H54 (cell line): ENCODE data around the gene RCOR1.
"Not testable (repeated sequence)": the region's sequence is repeated elsewhere in the genome, so short reads cannot be mapped to it uniquely, and the experiment has no call there.

Experiments used
- DNase-seq: peaks from one replicate; pipeline ENCODE4 v3.0.0; 2011; ENCODE audit warnings: low spot score, mixed read lengths; ENCODE audit not compliant: insufficient read length
- FAIRE-seq: peaks from 3 replicates; lab custom pipeline; 2011; peaks lifted over from hg19 to GRCh38; lab: Jason Lieb, UNC
- POLR2A ChIP-seq: IDR thresholded peaks from 2 replicates; pipeline ENCODE4 v1.6.1; 2011; ENCODE audit warnings: low read depth, mild to moderate bottlenecking, low read length

RCOR1 gene

DNA sequence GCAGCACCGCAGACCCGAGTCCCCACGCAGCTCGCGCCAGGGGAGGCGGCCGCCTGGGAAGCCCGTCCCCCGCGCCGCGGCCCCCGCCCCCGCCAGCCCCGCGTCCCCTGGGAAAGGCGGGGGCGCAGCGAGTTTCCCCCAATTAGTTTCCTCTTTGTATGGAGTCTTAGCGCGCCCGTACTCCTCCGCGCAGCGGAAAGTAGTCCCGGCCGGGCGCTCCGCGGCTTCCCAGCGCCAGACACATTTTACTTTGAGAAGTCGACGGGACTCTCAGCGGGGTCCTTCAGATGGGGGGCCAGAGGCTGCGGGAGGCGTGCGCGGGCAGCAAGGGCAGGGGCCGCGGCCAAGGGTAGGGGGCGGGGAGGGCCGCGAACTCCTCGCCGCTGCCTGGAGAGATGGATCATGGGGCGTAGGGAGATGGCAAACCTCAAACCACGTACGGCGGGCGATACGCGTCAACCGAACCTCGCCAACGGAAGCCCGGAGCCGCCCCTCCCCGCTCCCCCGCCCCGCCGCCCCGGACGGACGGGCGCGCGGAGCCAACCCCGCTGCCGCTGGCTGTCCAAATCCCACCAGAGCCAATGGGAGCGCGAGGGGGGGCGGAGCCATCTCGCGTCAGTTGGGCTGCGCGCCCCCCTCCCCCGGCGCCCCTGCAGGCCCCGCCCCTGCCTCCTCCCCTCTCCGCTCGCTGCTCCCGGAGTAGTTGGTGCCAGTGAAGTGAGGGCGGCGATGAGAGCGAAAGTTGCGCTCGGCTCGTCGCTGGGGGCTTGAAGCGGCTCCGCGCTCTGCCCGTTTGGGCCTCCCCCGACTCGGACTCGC, at the start of gene RCOR1:
Gene RCOR1, plus strand, starts transcription at position 706 of the 819 bp plus-strand sequence. CDS start 238 bp downstream, outside the sequence.
- FAIRE-seq (peak; percentile 45), DNase-seq (peak; percentile 96)
- TF ChIP-seq POLR2A = peak; percentile 95

- TF ChIP-seq POLR2A = no peak
- no peak for DNase-seq
- FAIRE-seq = no peak
Measured at GRCh38 chr14:102544046-102544746, 48.3 kb upstream of the RCOR1 start.

DNA sequence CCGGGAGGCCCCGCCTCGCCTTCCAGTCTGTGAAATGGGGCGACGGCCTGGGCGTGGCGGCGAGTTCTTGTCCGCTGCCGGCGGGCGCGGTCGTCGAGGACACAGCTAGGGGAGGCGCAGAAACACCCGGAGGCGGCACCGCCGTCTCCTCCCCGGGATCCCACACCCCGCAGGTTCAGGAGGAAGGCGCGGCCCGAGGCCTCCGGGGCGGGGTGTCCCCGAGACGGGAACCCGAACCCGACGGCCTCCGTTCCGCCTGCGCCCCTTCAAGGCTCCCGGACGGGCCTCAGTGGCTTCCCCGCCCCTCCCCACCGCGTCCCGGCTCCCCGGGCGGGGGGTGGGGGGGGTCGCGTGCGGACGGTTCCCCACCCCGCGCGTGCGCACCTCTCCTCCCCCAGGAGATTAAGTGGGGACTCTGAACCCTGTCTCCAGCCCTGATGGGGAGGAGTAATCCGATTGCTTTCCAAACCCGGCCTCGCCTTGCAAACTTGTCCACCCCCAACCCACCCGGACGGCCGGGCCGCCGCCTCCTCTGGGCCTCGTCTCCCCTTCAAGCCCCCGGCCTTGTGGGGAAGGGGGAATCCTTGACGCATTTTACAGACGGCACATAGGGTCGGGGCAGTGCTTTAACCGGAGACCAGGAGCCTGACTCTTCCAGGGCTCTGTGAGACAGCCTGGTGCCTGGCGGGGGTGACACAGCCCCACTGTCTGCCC, 47.5 kb upstream of the RCOR1 start:
- DNase-seq = no peak
- TF ChIP-seq POLR2A = no peak
- no peak for FAIRE-seq

DNA sequence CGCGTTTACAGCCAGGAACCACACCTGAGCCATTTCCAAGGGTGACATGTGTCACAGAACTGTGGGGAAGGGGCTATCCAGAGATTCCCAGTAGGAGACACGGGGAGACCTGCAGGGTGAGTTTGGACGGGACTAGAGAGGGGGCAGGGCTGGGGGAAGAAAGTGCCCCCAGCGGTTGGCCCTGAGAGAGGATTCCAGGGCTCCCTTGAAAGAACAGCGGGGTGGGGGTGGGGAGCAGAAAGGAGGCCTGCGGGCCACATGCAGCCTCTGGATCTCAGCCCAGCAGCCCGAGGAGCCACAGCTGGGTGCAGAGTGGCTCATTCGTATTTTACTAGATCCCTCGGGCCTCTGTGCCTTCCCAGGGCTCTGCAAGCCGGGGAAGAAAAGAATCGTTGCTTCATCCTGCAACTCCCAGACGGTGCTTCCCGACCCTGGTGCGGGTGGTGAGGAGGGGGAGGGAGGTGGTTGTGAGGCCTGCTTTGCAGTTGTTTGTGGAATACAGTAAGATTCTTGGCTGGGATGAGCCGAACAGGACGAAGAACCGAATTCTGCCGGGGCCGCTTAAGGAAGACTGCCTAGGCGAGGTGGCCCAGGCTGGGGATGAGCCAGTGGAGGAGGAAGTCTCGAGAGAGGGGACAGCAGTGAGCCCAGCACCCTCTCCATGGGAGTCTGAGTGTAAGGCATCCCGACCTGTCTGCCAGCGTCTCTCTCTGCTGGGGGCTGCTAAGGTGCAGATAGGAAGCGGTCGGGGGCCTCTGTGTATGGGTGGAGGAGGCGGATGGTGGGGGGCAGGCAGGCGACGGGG, 46.8 kb upstream of the RCOR1 start:
- DNase-seq (no peak), FAIRE-seq (no peak)
- no peak for TF ChIP-seq POLR2A

DNA sequence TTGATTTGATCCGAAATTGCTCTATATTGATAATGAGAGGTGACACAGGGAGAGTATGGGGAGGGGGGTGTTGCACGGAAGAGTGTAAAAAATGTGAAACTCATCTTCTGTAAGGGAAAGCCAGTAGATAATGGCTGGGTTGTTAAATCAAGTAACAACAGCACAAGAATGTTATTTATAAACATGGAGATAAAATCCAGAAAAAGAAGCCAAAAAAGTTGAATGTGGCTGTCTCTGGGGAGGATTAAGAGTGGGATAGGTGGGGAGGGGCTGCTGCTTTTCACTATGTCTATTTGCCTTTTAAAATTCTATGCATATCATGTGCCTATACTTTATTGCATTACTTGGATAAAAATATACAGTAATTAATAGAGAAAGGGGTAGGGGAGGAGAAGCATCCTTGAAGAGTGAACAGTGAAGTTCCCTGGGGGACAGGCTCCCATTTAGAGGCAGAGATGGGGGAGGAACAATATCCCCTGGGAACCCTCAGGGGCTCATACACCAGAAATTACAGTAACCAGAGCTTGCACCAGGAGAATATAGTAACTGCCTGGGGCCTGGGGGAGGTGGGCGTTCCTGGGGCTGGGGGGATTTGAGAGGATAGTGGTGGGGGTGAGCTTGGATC, 43.7 kb upstream of the RCOR1 start:
- DNase-seq (no peak), FAIRE-seq (no peak)
- TF ChIP-seq POLR2A = no peak

DNA sequence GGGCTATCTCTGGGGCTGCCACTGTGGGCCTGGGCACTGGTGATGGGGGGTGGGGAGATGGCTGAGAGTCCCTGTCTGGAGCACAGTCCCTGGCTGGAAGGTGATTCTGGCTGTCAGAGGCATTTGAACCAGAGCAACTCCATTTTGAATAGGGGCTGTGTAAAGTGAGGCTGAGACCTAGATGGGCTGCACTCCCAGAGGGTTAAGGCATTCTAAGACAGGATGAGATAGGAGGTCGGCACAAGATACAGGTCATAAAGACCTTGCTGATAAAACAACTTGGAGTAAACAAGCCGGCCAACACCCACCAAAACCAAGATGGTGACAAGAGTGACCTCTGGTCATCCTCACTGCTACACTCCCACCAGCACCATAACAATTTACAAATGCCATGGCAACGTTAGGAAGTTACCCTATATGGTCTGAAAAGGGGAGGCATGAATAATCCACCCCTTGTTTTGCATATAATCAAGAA, 41.5 kb upstream of the RCOR1 start:
- DNase-seq, FAIRE-seq: not testable (repeated sequence)

- DNase-seq = peak; percentile 92
- TF ChIP-seq POLR2A = no peak
- peak; percentile 96 for FAIRE-seq
Measured at GRCh38 chr14:102551995-102552705, 40.3 kb upstream of the RCOR1 start.

GRCh38 chr14:102554821-102555819, 37.3 kb upstream of the RCOR1 start:
- no peak for FAIRE-seq
- TF ChIP-seq POLR2A = no peak
- no peak for DNase-seq

DNA sequence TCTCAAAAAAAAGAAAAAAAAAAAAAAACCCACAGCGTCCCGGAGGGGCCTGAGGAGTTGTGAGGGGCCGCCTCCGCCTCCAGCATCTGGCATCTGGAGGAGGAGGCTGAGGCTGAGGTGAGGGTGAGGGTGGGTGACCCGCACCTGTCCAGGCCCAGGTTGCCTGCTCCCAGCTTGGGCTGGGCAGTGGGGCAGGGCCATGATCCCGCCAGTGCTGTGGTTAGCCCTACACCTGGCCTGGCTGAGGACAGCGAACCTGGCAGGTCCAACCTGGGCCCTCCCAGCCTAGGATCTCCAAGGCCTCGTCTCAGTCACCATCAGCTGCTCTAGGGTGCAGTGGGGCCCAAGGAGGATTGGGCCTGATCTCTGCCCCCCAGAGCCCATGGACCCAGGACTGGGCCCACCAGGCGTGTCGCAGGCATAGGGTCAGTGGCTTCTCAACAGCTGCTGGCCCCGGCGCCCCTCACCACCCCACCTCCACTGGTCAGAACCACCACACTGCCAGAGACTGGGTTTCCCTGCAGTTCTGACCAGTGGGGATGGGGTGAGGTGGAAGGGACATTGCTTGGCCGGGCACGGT, 36.3 kb upstream of the RCOR1 start:
- DNase-seq = no peak
- no peak for FAIRE-seq
- no peak for TF ChIP-seq POLR2A

GRCh38 chr14:102557434-102558226, 34.8 kb upstream of the RCOR1 start:
- FAIRE-seq (no peak), DNase-seq (no peak)
- no peak for TF ChIP-seq POLR2A

DNA sequence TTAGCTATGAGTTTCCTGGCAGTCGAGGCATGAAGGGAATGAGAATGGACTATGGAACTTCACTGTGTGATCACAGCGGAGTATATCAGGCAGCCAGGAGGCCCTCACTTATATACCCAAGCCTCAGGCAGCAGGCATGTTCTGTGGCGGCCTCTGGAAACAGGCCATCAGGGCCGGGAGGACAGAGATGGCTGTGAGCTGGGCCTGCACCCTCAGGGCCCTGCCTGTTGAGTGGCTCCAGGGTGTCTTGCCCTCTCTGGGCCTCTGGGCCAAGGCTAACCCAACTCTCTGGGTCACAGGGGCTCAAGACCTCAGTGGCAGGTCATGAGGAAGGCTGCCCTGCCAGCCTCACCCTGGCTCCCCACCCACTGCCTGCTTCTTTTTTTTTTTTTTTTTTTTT, 33.9 kb upstream of the RCOR1 start:
- FAIRE-seq = no peak
- no peak for DNase-seq
- TF ChIP-seq POLR2A = no peak
